HepG2 (cell line): Measurements from ENCODE around the gene ESYT1. TPM values are rescaled to one million over a fixed set of nuclear protein-coding genes. Genes with fewer than 3 reads are reported as not detected.

Experiments
- ATAC-seq: fragments of 200-7000 bp; cut with Tn5 transposase; 3 replicates; pipeline ENCODE4 v1.9.1; 2020; ENCODE audit warnings: mild to moderate bottlenecking, moderate library complexity
- BruUV-seq: library from RNA; stranded (reverse); fragments of 400-500 nt; replicated peaks from 2 replicates; lab custom pipeline; 2021; lab: Mats Ljungman, UMichigan
- CTCF ChIA-PET: fragments of 300-600 bp; formaldehyde crosslinking; extraction: SDS; loops from one replicate; lab custom pipeline; 2021; ENCODE audit warnings: low total read pairs, inconsistent platforms, low intra/inter-chr PET ratio; lab: Yijun Ruan, JAX
- POLR2A ChIA-PET: fragments of 350-600 bp; sonication (Branson Sonifier 250); formaldehyde crosslinking; loops from one replicate; lab custom pipeline; 2020; ENCODE audit warnings: antibody characterized with exemption, inconsistent platforms; lab: Yijun Ruan, JAX
- DNase-seq: peaks from one replicate; pipeline ENCODE4 v3.0.0-alpha.2; 2015; ENCODE audit warnings: low spot score
- FAIRE-seq: peaks from 3 replicates; lab custom pipeline; 2011; peaks lifted over from hg19 to GRCh38; lab: Jason Lieb, UNC
- H2AFZ ChIP-seq: one replicate; pipeline ENCODE4 v1.6.1; 2011; ENCODE audit warnings: low read length, inconsistent platforms
- H3K27ac ChIP-seq: fragments of 300-600 bp; 3 replicates; pipeline ENCODE4 v1.8.0; 2011; ENCODE audit warnings: mixed run types, mild to moderate bottlenecking, mixed read lengths, low read length, inconsistent platforms; ENCODE audit not compliant: insufficient read depth; ENCODE audit errors: extremely low read length
- H3K27me3 ChIP-seq, 2 experiments: fragments of 200-600 bp in 1 of 2; 2 replicates in 1 of 2; 3 replicates in 1 of 2; pipeline versions ENCODE4 v1.6.0 to v1.8.0; 2011; ENCODE audit warnings: low read length in 2 of 2, mild to moderate bottlenecking in 2 of 2, moderate library complexity in 2 of 2, inconsistent platforms in 1 of 2; ENCODE audit not compliant: insufficient read depth in 2 of 2, control insufficient read depth in 1 of 2
- H3K36me3 ChIP-seq, 2 experiments: fragments of 200-600 bp in 1 of 2; replicated peaks in 1 of 2; 2 replicates in 1 of 2; 3 replicates in 1 of 2; pipeline versions ENCODE4 v1.5.1 to v1.8.0; 2011; ENCODE audit warnings: low read length in 2 of 2, inconsistent platforms in 1 of 2; ENCODE audit not compliant: insufficient read depth in 2 of 2, control insufficient read depth in 1 of 2
- H3K4me1 ChIP-seq: 2 replicates; pipeline ENCODE4 v1.5.1; 2012; ENCODE audit warnings: low read length, inconsistent platforms; ENCODE audit not compliant: insufficient read depth
- H3K4me2 ChIP-seq: 2 replicates; pipeline ENCODE4 v1.6.0; 2011; ENCODE audit warnings: low read depth, low read length, inconsistent platforms
- H3K4me3 ChIP-seq, 3 experiments: fragments of 200-600 bp in 1 of 3; sonication (generic), shearing (Covaris generic) in 1 of 3; replicated peaks in 1 of 3; 2 replicates each; pipeline ENCODE4 v1.5.1; 2011 to 2016; ENCODE audit warnings: low read length in 3 of 3, inconsistent platforms in 2 of 3, low read depth in 2 of 3, mild to moderate bottlenecking in 2 of 3, control low read depth in 1 of 3, mixed read lengths in 1 of 3; ENCODE audit not compliant: insufficient read depth in 1 of 3
- H3K79me2 ChIP-seq: one replicate; pipeline ENCODE4 v1.6.1; 2011; ENCODE audit warnings: low read length, inconsistent platforms; ENCODE audit not compliant: insufficient read depth
- H3K9ac ChIP-seq: 2 replicates; pipeline ENCODE4 v1.6.0; 2011; ENCODE audit warnings: mild to moderate bottlenecking, low read depth, low read length, inconsistent platforms; ENCODE audit not compliant: insufficient read depth
- H3K9me3 ChIP-seq: 2 replicates; pipeline ENCODE4 v1.5.1; 2012; ENCODE audit warnings: mild to moderate bottlenecking, low read length
- H4K20me1 ChIP-seq: 2 replicates; pipeline ENCODE4 v1.6.0; 2011; ENCODE audit warnings: inconsistent platforms, mild to moderate bottlenecking, low read length, moderate library complexity; ENCODE audit not compliant: insufficient read depth
- DR1 ChIP-seq: sonication (generic); formaldehyde crosslinking; IDR thresholded peaks from 2 replicates; pipeline ENCODE4 v1.8.0; 2021; ENCODE audit warnings: mild to moderate bottlenecking, missing genetic modification reagents, inconsistent platforms
- HNRNPK ChIP-seq: fragments of 200-400 bp; formaldehyde crosslinking; IDR thresholded peaks from 2 replicates; pipeline ENCODE4 v1.6.1; 2018; ENCODE audit warnings: low read length, low read depth, moderate library complexity, mild to moderate bottlenecking; ENCODE audit not compliant: poor library complexity, severe bottlenecking
- KAT7 ChIP-seq: IDR thresholded peaks from 2 replicates; pipeline ENCODE4 v1.6.1; 2018; ENCODE audit warnings: borderline replicate concordance, missing compliant biosample characterization
- KLF6 ChIP-seq: IDR thresholded peaks from 2 replicates; pipeline ENCODE4 v1.8.0; 2016; ENCODE audit warnings: missing biosample characterization, missing genetic modification reagents
- PAF1 ChIP-seq: IDR thresholded peaks from 2 replicates; pipeline ENCODE4 v1.6.1; 2016; ENCODE audit warnings: missing genetic modification reagents, missing compliant biosample characterization
- POLR2AphosphoS5 ChIP-seq: IDR thresholded peaks from 2 replicates; pipeline ENCODE4 v1.6.1; 2012; ENCODE audit warnings: low read depth, low read length
- RBFOX2 ChIP-seq: fragments of 200-400 bp; formaldehyde crosslinking; IDR thresholded peaks from 2 replicates; pipeline ENCODE4 v1.6.1; 2017; ENCODE audit warnings: low read depth, mild to moderate bottlenecking, low read length
- SPEN ChIP-seq: sonication (generic); formaldehyde crosslinking; IDR thresholded peaks from 2 replicates; pipeline ENCODE4 v1.5.1; 2020; ENCODE audit warnings: low read depth, mild to moderate bottlenecking, missing genetic modification reagents
- ZNF121 ChIP-seq: sonication (generic); formaldehyde crosslinking; IDR thresholded peaks from 2 replicates; pipeline ENCODE4 v1.5.0; 2020; ENCODE audit warnings: mild to moderate bottlenecking, missing genetic modification reagents
- ZNF567 ChIP-seq: sonication (generic); formaldehyde crosslinking; IDR thresholded peaks from 2 replicates; pipeline ENCODE4 v1.8.1; 2023; ENCODE audit warnings: mild to moderate bottlenecking, missing genetic modification reagents, borderline replicate concordance
- WGBS: methylation state at CpG from one replicate; pipeline ENCODE4 v1.1.6; 2017; ENCODE audit warnings: low lambda C conversion rate; 5-methylcytosine and 5-hydroxymethylcytosine counted together
- in situ Hi-C: cut with HindIII; loops from 2 replicates; pipeline ENCODE4 v1.10.0; 2017; ENCODE audit warnings: low pct_unique_long_range_greater_than_20kb; ENCODE audit not compliant: extremely low pct_ligation_motif_present
- intact Hi-C: fragments of 100-400 bp; cut with micrococcal nuclease; formaldehyde crosslinking; loops from one replicate; pipeline ENCODE4 v1.10.0; 2022; ENCODE audit not compliant: unreplicated experiment
- polyA plus RNA-seq, 8 experiments: library from polyadenylated mRNA; depleted of rRNA in 3 of 8; stranded (reverse) in 7 of 8; unstranded in 1 of 8; fragments of >200 nt; fragmentation: Illumina TruSeq in 4 of 8; extraction: Trizol in 4 of 8; gene quantifications; 2 replicates each; pipeline versions ENCODE4 v1.2.1 to v1.2.3, GENCODE V29; 2011 to 2016; ENCODE audit warnings: low read depth in 4 of 8, missing spikeins in 1 of 8, mixed read lengths in 1 of 8; ENCODE audit not compliant: insufficient read depth in 1 of 8
- total RNA-seq, 5 experiments: library from RNA; depleted of rRNA; stranded (reverse); fragments of >200 nt; fragmentation: Illumina TruSeq; extraction: Trizol; gene quantifications; 2 replicates each; pipeline ENCODE4 v1.2.3, GENCODE V29; 2016; ENCODE audit warnings: low read depth in 1 of 5

The ESYT1 gene
- total and polyA plus RNA-seq, 2 of the 13 experiments (the other 11 are each of a cell fraction or from before 2014, with no cell fraction given): 66.9 to 71.0 TPM

DNA sequence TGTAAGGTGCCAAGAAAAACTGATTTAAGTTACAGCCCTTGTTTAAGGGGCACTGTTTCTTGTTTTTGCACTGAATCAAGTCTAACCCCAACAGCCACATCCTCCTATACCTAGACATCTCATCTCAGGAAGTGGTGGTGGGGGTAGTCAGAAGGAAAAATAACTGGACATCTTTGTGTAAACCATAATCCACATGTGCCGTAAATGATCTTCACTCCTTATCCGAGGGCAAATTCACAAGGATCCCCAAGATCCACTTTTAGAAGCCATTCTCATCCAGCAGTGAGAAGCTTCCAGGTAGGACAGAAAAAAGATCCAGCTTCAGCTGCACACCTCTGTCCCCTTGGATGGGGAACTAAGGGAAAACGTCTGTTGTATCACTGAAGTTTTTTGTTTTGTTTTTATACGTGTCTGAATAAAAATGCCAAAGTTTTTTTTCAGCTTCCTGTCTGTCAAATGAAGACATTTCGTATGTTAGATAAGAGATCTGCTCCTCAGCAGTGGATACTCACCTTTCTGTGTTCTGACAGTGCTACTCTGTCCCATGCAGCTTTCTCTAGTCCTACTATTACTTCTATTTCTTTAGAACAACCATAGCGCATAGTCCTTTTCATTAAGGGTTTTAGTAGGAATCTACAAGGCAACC is 24.9 kb upstream of the ESYT1 start:
- peaks cover 4% of the 10 kb centered on the region for H4K20me1 ChIP-seq
- peak overlapping the region; percentile 75; the same call in 1 of the 2 replicates for H3K9ac ChIP-seq
- peaks cover 34% of the 10 kb centered on the region for H3K79me2 ChIP-seq
- in situ Hi-C loops: loop anchor here (5.0 kb wide), 1 partner anchor 56 kb away; no protein-coding TSS in a partner anchor
- CTCF ChIA-PET: no interaction called here
- no peak overlapping the region for H2AFZ ChIP-seq
- no TSS peak for BruUV-seq
- 92% methylated on average over 6 of the region's 6 CpGs for WGBS
- peaks cover 29 to 56% of the 10 kb centered on the region in 2 experiments for H3K36me3 ChIP-seq
- FAIRE-seq (no peak), ATAC-seq (no peak), DNase-seq (no peak)
- no peaks in the 10 kb centered on the region for H3K9me3 ChIP-seq
- TF ChIP-seq POLR2AphosphoS5: peak; percentile 56
- TF ChIP-seq ZNF121 (CRISPR knock-in tag): peak; percentile 70
- TF ChIP-seq KLF6 (CRISPR knock-in tag): no peak
- no peak for TF ChIP-seq SPEN (CRISPR knock-in tag)
- no peak for TF ChIP-seq KAT7 (CRISPR knock-in tag)
- TF ChIP-seq HNRNPK: no peak
- TF ChIP-seq DR1 (CRISPR knock-in tag): no peak
- peak; percentile 65; the same call in 1 of the 2 replicates for TF ChIP-seq RBFOX2
- peak; percentile 91 for TF ChIP-seq PAF1
- TF ChIP-seq ZNF567 (CRISPR knock-in tag): no peak
- TF ChIP-seq, all 625 proteins: peak for 4
- peak overlapping the region; percentile 64 for H3K27ac ChIP-seq
- peak overlapping the region in 2 of 3 experiments; percentile 50 to 85; a peak in 2 of 6 replicates for H3K4me3 ChIP-seq
- H3K4me1 ChIP-seq: peaks cover 35% of the 10 kb centered on the region
- intact Hi-C loops: no loop called here
- H3K27me3 ChIP-seq: no peaks in the 10 kb centered on the region
- H3K4me2 ChIP-seq: peak overlapping the region; percentile 91
- POLR2A ChIA-PET: interaction anchor here (1.3 to 6.5 kb wide), 9 partner anchors 13 to 129 kb away, joined by 3 to 279 read pairs (median 15); partner anchors contain the start of genes ERBB3, ESYT1, RAB5B and RPL41
